ENCODE data around the gene STARD9. TPM values are rescaled to one million over a fixed set of nuclear protein-coding genes. Genes with fewer than 3 reads are reported as not detected.
"Not testable (repeated sequence)": the region's sequence is repeated elsewhere in the genome, so short reads cannot be mapped to it uniquely, and the experiment has no call there.

STARD9 gene
- total RNA-seq, 1 donor from 2014 or later, result 41.8 TPM

DNA sequence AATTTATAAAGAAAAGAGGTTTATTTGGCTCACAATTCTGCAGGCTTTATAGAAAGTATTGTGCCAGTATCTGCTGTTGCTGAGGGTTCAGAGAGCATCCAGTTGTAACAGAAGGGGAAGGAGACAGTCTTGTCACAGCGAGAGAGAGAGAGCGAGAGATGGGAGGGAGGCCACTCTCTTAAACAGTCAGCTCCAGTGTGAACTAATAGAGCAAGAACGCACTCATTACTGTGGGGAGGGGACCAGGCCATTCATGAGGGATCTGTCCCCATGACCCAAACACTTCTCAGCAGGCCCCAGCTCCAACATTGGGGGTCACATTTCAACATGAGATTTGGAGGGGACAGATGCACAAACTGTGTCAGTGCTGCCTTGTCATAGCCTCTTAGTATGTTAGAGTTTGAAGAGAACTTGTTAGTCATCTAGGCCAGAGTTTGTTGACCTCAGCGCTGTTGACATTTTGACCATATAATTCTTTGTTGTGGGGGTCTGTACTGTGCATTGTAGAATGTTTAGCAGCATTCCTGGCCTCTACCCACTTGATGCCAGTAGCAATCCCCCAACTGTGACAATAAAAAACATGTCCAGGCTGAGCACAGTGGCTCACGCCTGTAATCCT lies 15.3 kb downstream of the STARD9 start:
- no peak for DNase-seq

DNA sequence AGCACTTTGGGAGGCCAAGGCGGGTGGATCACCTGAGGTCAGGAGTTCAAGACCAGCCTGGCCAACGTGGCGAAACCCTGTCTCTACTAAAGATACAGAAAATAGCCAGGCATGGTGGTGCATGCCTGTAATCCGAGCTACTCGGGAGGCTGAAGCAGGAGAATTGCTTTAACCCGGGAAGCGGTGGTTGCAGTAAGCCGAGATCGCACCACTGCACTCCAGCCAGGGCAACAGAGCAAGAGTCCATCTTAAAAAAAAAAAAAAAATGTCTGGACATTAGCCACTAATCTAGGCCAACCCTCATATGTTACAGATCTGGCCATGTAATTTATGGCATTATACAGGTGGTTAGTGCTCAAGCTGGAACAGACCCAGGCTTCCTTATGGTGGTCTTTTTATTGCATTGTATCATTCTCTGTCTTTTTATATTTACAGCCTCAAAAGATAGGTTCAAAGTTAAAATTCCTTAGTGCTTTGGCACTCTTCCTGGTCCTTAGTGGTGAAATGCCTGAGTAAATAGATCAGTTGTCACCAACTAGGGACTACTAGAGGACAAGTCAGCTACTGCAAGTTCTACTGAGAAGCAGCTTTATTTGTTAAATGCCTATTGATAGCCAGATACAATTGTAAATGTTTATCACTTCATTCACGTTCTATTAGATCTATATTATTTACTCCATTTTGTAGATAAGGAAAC lies 16.0 kb downstream of the STARD9 start:
- DNase-seq, result no peak

DNA sequence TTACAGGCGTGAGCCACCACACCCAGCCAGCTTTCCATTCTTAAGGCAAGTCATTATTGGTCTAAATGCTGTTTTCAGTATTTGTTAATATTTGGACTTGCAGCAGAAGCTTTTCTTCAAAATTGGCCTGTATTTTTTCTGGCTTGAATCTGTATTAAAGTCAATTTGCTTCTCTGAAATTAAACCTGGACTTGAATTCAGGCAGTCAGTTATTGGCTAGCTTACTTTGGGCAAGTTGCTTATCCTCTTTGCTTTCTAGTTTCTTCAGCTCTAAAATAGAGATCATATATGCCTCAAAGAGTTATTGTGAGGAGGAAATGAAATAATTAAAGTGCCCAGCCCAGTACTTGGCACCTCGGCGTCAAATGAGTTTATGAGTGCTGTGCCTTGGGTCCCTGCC lies 17.3 kb downstream of the STARD9 start:
- no peak for DNase-seq

DNA sequence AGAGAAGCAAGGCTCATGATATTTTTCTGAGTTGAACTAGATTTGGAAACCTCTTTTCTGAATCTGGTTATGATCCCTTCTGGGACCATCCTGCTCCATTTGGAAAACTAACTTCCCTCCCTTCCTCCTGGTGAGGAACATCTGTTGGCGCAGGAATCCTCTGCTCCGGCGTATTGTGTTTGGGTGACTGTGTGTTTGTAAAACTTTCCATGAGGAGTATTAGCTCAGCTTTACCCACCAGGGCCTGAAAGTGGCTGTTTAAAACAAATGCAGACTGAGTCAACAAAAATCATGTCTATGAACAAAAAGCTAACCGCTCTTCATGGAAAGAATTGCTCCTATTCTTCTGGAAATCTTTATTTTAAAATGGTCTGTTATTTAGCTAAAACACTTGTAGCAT lies 17.7 kb downstream of the STARD9 start:
- DNase-seq, result peak; percentile 92

DNA sequence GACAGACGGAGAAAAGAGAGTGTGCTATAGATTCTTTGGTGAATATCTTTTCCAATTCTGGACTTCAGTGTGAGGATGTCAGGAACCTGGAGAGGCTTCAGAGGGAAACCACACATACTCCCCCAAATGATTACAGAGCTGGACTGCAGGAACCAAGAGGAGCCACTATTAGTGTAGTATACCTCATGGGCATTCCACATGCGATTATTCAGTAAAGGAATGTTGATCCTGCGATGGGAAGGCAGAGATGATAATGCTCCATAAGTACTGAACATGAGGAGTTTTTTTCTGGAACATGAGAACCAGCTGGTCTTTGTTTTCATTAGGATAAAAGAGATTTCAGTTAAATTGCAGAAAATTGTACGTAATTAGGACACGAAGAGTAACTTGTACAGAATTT lies 18.7 kb downstream of the STARD9 start:
- no peak for DNase-seq

DNA sequence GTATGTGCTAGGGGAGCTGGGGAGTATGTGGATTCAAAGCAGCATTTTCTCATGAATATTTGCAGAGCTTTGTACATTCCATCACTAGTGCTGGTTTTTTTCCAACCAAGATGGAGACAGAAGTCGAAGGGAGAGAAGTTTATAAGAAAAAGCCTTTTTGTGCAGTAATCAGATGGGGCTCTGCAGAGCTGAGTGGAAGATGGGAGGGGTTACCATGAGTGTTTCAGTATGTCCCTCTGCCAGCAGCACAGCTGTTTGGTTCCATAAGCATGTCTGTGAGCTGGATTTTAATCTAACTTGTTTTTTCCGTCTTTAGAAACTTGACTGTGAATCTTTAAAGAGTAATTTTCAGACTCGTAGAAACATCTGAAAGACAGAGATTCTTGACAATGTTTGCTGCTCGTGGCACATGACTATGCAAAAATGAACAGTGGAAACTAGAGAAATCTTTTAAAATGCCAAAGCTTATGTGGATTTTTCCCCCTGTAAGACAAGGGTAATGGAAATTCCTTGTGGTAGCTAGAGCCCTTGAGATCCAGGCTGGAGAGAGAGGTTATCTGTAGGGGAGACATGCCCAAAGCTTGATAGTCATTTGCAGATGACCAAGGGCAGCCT lies 20.3 kb downstream of the STARD9 start:
- DNase-seq, result peak; percentile 96

DNA sequence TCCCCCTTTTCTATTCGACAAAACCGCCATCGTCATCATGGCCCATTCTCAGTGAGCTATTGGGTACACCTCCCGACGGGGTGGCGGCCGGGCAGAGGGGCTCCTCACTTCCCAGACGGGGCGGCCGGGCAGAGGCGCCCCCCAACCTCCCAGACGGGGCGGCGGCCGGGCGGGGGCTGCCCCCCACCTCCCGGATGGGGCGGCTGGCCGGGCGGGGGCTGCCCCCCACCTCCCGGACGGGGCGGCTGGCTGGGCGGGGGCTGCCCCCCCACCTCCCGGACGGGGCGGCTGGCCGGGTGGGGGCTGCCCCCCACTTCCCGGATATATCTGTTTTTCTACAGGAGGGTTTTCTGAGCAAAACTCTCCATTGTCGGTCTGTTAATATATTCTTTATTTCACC lies 25.9 kb downstream of the STARD9 start:
- DNase-seq, result not testable (repeated sequence)

DNA sequence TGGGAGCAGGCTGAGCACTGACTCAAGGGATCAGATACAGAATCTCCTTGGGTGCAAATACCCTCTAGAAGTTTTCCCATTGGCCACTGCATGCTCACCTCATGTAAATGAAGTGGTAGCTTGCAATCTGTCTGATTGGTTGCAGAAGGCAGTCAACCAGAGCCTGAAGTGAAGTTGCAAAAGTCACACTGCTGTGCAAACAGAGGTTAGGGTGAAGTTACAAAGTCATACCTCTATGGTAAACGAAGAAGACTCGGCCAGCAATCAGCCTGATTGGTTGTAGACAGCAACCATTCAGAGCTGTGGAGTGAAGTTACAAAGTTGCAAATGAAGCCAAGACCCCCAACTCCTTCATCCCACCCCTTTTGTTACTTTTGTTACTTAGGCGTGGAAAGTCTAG lies 27.1 kb downstream of the STARD9 start:
- no peak for DNase-seq

DNA sequence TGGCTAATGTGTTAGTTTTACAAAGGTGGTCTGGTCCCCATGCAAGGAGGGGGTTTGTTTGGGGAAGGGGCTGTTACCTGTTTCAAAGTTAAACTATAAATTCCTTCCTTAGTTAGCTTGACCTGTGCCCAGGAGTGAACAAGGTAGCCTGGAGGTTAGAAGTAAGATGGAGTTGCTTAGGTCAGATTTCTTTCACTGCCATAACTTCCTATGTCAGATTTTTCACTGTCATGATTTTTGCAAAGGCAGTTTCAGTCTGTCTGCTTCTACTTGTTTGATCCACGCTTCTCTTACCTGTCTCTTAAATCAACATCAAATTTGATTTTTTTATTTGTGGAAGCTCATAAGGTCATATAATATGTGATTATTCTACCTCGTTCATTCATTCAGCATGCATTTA lies 28.6 kb downstream of the STARD9 start:
- no peak for DNase-seq

DNA sequence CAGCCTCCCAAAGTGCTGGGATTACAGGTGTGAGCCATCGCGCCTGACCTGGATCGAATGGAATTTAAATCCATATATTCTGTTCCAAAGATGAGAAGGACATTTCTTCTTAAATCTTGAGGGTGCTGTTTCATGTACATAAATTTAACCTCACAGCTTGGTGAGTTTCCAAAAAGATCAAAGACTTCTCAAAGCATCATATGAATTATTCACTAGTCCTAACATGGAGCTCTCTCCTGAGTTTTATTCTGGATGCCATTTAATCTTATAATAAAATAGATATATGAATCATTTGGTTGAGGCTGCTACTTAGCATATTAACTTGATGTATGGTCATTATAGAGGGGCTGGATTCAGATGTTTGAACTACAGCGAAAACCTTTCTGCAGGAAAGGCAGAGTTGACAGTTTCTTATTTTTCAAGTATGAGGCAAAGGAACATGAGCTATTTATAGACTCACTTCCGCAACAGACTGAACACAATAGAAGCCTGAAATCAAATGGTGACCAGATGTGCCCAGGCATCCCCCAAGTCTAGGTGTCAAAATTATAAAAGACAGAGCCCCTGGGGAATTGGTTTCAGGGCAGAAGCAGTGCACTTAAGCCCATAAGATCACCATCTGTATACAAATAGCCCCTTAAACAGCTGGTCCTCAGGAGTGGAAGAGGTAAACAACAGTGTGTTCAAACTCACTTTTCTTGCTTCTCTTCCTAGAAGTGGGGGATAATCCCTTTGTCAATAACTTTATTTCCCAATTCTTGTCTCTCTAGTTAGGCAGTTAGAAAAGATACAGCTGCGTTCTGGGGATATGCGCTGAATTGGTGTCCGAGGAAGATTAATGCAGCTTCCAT lies 29.7 kb downstream of the STARD9 start:
- DNase-seq, result peak; percentile 83

DNA sequence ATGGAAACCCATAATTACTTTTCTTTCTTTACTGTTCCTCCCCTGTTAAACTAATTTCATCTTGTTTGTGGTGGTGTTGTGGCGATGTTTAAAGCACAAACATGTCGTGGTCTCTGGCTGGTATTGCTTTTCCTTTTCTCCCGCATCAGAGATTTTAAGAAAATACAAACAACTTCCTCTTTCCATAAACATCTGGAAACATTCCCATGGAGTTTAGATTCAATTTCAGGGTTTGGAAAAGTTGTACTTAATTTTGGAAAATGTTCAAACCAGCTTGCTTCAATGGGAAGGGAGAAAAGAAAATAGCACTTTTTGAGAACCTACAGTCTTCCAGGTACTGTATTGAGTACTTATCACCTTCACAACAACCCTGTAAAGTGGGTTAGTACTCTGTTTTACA lies 30.4 kb downstream of the STARD9 start:
- peak; percentile 65 for DNase-seq

DNA sequence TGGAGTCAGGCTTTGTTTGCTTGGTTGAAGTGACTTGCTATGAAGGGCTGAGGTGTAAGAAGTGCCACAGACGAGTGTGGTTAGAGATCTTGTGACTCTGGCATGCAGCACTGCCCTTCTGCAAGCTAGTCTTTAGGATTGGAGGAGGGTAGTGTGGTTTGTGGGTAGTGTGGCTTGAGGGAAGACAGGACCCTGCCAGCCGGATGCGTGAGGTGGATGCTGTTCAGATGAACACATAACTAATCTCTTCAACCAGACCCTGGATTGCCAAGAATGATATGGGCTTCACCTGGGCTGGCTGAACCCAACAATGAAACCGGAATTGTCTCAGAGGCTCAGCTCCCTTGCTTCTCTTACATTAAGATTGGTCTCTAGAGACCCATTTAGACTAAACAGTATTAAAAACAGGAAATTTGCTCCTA lies 32.7 kb downstream of the STARD9 start:
- no peak for DNase-seq

DNA sequence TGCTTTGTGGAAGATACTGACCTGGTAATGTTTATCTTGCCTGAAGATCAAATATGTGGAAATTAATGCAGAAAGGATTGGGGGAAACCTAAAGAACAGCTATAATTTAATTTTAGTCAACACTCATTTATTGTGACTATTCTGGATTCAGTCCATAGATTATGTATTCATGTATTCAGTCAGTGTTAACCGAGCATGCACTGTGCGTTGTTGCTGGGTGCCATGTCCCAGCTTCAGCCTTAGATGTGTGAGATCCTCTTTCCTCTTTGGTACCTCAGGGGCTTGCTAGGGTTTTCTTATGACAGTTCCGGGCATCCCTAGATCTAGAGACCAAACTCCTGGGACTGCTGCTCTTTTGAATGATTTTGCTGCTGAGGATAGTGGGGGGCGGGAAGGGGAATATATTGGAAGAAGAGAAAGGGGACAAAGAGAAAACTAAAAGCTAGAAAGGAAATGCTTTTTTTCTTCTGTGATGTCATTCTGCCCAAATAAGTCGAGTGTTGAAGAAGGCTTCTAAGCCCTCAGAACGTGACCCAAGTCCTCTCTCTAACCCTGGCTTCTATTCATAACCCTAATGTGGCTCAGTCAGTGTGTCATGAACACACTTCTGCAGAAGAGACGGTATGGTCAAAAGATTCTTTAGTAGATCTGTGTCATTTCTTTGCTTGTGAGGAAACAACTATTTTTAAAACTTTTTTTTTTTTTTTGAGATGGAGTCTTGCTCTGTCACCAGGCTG lies 33.5 kb downstream of the STARD9 start:
- no peak for DNase-seq

DNA sequence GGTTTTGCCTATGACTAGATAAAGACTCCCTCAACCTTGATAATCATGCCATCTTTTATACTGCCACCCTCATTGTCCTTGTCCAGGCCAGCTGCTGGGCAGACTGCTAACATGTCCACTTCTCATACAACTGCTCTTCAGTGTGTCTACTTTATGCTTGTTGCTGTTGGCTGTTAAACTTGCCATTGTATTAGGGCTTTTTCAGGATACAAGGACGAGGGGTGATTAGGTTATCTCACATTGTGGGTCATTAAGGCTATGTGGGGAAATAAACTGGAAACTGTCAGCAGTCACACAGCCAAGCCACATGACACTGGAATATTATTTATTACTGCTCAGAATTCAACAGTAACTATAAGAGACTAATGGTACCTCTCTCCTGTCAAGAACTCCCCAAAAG lies 36.1 kb downstream of the STARD9 start:
- no peak for DNase-seq

DNA sequence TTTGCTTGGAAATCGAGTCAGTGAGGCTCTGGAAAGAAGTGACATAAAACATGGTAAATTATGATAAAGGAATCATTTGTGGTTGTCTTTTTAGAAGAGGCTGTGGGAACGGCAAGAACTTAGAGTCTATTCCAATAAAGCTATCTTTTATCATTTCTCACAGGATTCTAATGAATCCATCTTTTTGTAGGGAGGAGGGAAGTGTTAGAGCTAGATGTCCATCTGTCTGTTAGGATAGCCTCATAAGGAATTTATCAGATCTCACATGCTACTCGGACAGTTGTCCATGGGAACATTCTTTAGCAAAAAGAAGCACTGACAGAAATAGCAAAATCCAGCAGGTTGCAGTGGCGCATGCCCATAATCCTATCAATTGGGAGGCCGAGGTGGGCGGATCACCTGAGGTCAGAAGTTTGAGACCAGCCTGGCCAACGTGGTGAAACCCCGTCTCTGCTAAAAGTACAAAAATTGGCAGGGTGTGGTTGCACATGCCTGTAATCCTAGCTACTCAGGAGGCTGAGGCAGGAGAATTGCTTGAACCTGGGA lies 37.0 kb downstream of the STARD9 start:
- no peak for DNase-seq

DNA sequence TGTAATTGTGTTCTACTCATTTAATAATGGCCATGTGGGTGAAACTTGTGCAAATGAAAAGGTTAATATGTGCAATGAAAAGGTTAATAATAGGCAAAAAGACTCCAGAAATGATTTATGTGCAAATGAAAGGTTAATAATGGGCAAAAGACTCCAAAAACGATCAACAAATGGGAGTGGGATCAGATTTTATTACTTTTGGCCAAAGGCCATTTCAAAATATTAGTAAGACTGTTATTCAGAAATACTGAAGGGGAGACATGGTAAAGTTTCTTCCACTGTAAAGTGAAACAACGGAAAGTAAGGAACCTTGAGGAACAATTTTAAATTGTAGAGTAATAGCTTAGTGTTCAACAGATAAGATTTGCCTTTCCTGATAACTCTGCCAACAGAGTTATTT lies 40.7 kb downstream of the STARD9 start:
- DNase-seq, result no peak

DNA sequence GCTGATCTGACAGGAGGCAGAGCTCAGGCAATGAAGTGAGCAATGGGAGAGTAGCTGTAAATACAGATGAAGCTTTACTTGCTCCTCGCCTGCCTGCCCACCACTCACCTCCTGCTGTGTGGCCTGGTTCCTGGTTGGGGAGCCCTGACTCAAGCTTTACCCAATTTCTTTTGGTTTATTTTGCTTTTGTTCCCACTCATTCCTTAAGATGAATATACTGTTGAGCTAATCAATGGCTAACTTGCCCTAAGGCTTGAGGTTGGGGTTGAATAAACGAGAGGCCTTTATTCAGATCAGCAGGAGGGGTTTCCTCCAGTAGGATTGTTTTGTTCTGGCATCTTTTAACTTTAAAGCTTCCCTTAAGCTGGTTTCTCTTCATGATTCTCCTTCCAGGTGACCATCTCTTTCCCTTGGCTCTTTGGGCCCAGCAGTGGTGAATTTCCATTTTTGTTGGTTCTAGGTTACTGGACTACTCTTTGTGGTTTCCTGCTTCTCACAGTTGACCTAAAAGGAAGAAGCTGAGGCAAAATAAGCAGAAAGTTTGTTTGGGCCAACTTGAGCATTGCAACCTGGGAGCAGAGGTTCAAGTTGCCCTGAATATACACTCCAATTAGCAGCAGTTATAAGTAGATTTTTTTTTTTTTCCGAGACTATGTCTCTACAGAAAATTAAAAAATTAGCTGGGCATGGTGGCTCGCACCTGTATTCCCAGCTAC lies 44.4 kb downstream of the STARD9 start:
- DNase-seq, result no peak

DNA sequence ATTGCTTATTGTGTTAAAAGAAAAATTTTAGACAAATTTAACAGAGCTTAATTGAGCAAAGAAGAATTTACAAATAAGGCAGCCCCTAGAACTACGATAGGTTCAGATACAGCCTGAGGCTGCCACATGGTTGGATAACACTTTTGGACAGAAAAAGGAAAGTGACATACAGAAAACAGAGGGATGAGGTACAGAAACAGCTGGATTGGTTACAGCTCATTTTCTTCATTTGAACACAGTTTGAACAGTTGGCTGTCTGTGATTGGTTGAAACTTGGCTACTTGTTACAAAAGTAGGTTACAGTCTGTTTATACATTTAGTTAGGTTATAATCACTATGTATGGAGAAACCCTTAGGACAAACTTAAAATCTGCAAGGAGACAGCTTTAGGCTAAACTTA lies 46.0 kb downstream of the STARD9 start:
- DNase-seq, result no peak

DNA sequence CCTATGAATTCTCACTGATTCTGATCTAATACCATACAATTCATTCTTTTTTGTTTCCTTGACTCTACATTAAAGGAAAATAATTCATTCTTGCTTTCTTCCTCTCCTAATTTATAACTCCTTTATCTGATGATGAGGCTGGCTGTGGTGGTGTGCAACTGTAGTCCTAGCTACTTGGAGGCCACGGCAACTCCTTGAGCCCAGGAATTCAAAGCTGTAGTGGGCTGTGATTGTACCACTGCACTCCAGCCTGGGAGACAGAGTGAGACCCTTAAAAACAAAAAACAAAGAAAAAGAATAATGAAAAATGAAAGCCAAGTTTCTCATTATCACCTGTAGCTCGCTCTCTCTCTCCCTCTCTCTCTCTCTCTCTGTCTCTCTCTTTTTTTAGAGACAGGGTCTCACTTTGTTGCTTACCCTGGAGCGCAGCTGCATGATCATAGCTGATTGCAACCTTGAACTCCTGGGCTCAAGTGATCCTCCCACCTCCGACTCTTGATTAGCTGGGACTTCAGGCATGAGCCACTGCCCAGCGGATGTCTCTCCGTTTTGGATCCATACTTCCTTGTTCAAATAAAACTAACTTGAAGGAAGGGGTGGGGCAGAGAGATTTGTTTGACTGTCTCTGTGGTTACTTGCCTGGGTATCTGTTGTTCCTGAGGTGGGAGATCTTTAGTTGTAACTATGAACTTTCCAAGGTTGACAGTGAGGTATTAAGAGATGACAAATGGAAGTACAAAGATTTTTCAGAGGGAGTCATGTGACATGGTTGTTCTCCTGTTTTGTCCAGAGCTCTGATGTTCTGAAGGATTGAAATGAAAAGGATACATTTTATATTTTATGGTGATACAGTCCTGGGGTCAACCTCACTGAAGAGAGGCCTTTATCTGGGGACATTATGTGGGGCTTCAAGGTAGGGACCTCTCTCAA lies 46.9 kb downstream of the STARD9 start:
- DNase-seq, result no peak

DNA sequence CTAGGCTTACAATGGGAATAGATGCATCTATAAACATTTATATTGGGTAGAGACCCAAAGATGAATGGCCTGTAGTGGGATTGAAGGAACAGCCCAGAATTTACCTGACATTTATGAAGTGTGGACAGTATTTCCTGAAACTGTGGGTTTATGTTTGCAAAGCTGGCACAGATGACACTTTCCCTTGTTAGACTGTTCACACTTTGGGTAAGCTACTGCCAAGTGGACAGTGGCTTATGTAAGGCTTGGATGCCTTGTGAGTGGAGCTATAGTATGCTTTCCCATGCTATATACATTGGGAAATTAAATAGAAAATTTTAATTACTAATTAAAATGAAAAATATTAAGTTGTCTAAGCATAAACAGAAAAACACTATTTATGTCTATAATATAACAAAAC lies 48.5 kb downstream of the STARD9 start:
- no peak for DNase-seq

Measured in skin of body (tissue), 2 donors.